Measurements from ENCODE around the gene CEP164.

Gene CEP164

DNA sequence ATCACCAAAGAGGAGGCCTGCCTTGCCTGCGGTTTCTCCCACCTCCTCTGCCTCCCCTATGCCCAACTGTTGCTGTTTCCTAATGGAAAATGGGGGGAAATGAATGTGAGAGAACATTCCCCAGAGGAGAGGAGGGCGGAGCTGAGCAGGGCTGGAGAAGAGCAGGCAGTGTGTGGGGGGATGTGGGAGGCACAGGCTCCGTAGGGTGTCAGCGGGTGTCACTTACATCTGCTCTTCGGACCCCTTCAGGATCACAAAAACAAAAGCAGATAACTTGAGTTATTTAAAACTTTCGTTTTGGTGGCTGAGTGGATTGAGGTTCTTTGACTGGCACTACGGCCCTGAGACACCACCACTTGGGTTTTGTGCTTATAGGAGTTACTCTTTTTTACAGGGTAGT is 93.8 kb downstream of the CEP164 start:
- no peak for DNase-seq (ENCODE audit: low spot score)

DNA sequence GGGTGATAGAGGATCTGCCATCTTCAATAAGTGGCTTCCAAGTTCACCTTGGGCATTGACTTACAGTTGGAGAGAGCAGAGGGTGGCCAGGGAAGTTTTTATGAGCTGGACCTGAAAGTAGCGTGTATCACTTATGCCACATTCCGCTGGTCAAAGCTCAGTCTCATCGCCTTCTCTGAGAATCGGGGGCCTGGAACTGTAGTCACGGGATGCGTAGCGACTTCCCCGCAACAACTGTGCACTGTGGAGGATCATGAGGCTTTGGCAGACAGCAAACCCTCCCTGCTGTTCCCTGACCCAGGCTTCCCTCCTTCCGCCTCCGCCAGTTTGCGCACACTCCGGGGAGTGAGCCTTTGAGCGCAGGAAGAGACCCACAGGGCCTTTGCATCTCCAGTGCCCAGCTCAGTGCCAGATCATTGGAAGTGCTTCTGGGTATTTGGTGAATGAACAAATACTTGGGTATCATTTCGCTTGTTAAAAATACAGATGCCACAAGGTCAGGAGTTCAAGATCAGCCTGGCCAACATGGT is 95.5 kb downstream of the CEP164 start:
- DNase-seq (ENCODE audit: low spot score), result no peak

DNA sequence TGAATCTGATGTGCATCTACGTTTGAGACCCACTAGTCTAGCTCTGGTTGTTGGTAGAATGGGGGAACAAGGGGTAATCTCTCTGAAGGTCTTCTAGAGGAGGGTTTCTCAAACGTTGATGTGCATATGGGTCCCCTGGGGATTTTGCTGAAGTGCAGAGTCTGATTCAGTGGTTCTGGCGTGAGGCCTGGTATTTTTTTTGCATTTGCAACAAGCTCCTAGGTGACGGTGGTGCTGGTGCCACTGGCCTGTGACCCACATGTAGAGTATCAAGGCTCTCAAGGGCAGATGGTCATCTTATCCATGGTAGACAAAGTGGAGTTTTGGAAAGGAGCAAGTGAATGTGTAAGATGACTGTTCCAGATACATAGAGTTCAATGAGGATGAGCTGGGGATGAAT is 97.1 kb downstream of the CEP164 start:
- peak; percentile 60 for DNase-seq (ENCODE audit: low spot score)

DNA sequence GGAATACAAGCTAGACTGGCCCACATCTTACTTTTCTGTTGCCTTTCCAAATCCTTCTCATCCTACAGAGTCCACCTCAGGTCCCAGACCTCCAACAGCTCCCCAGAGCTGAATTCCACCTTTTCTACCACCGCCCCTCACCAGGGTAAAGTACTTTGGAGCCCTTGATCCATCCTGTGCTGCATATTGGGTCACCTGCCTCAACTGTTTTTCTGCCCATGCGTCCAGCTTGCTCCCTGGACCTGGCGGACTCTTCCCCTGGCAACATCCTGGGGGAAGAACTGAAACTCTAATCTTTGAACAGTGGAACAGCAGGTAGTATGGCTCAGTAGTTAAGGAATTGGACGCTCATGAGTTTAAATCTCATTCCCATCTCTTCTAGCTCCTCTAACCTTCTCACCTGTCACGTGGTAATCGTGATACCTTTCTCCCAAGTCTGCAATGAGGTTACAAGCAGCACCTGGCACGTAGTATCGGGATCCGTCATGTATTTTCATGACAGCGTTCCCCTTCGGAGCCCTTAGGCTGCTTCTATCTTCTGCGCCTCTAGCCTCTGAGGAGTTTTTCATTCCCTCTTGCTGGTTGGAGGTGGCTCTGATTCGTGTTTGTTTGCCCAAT is 98.1 kb downstream of the CEP164 start:
- no peak for DNase-seq (ENCODE audit: low spot score)

DNA sequence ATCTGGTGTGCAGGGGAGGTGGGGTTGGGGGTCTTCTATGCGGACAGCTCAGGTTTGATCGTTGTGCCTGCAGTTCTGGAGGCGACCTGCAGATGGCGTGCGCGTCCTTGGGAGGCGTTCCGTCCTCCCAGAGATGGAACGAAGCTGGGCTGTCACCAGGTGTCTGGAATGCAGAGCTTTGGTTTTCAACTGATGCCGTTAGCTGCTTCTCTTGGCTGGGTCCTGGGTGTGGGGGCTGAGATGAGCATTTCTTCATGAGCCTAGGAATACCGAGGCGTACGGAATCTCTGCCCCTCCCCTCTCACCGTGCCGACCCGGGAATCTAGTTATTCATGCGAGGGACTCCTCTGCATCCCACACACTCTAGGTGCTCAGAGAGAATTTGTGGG is 98.6 kb downstream of the CEP164 start:
- peak; percentile 84 for DNase-seq (ENCODE audit: low spot score)

DNA sequence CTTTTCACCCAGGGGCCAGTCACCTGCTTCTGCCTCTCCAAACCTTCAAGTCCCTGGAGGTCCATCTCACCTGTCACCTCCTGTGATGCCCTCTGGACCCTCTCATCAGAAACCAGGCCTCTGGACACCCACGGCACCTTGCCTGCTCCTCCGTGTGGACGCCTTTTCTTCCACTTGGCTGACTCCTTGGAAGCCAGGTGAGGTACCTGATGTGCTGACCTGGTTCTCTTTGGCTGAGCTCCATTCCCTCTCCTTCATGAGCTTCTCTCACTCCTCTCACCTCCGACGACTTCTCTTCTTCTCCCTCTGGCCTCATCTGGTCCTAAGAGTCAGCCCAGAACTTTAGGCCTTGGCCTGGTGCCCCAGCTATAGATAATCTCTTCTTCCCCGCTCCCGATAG is 99.3 kb downstream of the CEP164 start:
- no peak for DNase-seq (ENCODE audit: low spot score)

DNA sequence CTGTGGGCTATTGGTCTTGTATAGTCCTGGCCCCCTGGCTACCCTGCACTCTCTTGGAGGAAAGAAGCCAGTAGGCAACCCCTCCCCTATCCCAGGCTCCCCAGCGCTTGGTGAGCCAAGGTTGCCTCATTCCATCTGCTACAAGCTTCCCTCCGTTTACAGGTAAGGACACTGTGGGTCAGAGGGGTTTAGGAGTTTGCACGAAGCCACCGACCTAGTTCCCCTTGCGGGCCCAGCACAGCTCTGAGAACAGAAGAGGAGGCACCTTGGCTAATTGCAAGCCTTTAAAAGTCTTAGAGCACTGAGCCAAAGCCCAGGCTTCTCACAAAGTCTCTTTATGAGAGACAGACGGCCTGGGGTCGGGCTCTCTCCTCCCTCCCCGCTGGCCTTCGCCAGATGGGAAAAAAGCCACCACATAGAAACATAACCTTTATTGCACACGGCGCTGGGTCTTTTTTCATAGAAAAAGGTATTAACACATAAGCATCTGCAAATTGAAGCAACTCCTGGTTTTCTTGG is 99.8 kb downstream of the CEP164 start:
- DNase-seq (ENCODE audit: low spot score), result no peak

DNA sequence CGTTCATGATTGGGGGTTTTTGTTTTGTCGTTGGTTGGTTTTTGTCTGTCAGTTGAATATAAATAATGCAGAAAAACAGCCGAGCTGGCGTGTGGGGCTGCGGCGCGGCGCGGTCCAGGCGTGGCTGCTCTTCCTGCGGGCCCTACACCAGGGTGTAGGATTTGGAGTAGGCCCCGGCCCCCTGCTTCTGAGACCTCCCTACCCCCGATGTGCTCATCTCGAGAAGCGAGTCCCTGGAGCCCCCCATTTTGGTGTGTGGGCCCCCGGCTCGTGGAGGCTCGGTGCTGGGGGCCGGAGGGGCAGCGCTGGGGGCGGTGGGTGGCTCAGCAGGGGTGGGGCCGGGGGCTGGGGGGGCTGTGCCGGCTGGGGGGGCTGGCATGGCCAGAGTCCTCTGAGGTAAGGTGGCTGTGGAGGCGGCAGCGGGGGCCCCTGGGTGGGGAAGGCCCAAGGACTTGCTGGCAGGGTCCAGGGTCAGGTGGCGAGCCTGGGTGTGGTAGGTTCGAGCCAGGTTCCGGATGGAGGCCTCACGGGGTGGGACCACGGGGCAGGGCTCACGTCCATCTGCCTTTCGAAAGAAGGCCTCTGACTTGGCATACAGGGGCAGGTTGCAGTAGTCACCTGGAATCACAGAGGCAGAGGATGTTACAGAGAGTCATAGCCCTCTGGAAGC is 100.7 kb downstream of the CEP164 start:
- no peak for DNase-seq (ENCODE audit: low spot score)

DNA sequence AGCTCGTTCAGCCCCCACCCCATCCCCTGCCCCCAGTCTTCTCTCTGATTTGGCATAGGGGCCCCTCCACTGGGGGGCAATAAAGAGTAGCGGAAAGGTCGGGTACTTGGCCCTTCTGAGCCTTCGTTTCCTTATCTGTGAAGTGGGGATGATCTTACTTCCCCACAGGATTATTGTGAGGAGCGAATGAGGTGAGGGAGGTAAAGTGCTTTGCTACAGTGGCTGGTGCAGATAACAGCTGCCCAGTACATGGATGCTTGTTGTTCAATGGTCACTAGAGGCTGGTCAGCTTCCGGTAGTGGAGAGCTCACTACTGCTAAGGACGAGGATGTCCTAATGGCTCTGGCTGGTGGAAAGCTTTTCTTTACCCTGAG is 101.2 kb downstream of the CEP164 start:
- DNase-seq (ENCODE audit: low spot score), result no peak

DNA sequence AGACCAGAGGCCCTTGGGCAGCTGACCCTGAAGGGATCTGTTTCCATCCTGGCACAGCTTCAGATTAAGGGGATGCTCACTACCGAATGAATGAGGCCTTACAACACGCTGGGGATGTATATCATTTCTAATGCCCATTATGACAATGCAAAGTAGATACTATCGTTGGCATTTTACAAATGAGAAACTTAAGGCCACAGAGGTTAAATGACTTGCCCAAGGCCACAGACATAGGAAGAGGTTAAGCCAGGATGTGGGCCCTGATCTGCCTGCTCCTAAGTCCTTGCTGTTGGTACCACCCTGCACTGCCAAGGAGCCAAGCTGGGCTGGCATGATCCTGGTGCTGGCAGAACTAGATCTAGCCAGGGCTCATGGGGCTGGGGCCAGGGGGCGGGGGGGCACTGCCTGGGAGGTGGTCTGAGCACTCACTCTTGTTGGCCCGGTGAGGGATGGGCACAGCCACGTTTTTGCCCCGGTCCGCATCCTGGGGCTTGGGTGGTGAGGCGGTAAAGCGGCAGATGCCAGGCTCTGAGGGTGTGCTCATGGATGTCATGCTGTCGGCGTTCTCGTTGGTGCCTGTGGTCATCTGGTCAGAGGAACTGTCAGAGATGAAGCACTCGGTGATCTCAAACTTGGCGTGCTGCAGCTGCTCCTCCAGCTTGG is 102.8 kb downstream of the CEP164 start:
- DNase-seq (ENCODE audit: low spot score), result no peak

DNA sequence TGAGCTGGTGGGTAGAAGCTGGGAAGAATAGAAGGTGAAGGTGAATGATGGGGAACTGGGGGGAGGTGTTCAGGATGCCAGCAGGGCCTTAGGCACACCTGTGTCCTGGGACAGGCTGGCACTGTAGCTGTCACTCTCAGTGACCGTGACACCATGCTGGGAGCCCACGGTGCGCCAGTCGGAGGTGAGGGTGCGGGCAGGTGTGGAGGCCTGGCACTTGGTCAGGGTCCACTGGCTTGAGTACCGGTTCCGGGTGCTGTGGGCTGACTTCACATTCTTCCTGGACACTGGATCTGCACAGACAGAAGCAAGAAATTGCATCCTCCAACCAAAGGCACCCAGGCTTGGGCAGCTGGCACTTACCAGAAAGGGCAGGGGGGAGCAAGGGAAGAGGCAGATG is 103.8 kb downstream of the CEP164 start:
- DNase-seq (ENCODE audit: low spot score), result no peak

DNA sequence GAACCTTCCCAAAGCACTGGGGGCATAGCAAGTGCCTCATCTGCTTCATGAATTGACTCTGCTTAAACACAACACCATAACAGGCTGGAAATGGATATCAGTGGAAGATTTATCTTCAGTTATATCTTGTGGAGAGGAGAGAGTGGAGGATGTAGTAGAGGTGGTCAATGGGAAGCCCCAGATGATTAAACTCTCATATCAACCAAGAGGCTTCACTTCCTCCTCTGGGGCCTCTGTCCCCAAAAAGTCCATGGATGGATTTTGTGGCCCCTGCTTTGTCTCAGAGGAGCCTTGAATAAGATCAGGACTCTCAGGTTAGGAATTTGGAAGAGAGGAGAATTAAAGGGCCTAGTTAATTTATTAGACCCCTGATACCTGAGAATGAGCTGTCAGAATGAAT is 106.1 kb downstream of the CEP164 start:
- DNase-seq (ENCODE audit: low spot score), result no peak

DNA sequence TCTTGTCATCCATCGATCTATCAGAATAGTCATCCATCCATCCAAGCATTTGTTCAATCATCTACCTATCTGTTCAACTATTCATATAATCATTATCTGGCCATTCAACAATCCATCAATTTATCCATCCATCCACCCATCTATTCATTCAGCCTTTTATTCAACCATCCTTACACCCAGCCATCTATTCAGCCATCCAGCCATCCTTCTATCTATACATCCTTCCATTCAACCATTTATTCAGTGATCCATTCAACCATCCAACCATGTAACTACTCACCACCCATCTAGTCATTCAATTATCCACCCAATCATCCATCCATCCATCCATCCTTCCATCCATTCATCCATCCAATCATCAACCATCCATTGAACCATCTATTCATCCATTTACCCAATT is 106.8 kb downstream of the CEP164 start:
- no peak for DNase-seq (ENCODE audit: low spot score)

DNA sequence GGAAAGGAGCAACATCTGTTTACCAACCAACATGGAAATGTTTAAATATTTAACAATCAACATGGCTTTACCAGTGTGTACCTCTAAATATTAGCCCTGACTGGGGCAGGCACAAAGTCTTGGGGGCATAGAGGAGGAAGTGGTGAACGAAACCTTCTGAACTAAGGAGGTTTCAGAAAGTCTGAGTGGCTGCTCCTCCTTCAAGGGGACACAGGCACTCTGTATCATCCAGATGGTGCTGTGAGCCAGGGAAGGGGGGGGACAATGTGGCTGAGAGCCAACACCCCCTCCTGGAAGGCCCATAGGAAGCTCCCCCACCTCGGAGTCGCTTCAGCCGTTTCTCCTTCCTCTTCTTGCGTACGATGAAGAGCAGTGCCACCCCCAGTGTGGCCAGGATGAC is 107.7 kb downstream of the CEP164 start:
- DNase-seq (ENCODE audit: low spot score), result no peak

DNA sequence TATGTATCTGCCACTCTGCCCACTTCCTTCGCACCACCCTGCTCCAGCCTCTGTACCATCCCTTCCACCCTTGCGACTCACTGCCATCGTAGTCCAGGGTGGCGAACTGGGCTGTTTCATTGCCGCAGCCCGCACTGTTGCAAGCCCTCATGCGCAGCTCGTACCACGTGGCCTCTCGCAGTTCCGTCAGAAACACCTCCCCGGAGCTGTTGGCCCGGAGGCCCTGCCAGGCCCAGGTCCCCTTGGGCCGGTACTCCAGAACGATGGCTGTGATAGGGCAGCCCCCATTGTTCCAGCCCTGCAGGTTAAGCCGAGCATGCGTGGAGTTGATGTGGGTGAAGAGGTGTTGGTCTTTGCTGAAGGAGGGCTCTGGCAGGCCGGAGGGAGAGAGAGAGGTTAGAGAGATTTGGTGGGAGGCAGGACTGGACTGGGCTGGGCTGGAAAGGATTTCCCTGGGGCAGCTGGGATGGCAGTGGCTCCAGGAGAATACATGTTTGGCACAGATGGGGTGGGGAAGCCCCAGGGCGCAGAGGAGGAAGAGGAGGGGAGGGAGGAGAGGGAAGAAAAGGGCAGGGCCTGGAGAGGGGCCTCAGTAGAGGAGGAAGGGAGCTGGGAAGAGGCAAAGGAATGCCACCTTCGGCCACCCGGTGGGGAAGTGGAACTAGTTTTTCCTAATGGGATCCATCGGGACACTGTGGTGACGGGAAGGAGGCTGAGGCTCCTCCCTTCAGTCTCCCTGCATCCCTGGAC is 109.6 kb downstream of the CEP164 start:
- DNase-seq (ENCODE audit: low spot score), result no peak

DNA sequence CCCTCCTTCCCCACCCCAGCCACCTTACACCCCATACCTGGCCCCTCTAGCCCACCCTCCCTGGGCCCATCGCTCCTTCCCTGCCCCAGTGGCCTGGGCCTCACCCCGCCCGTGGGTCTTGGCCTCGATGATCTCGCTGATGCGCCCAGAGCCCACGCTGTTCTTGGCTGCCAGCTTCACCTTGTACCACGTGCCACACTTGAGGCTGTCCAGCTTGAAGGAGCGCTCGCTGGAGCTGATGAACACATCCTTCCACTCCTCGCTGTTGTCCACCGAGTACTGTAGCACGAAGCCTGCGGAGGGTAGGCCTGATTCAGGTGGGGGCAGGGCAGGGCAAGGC is 110.1 kb downstream of the CEP164 start:
- DNase-seq (ENCODE audit: low spot score), result no peak

DNA sequence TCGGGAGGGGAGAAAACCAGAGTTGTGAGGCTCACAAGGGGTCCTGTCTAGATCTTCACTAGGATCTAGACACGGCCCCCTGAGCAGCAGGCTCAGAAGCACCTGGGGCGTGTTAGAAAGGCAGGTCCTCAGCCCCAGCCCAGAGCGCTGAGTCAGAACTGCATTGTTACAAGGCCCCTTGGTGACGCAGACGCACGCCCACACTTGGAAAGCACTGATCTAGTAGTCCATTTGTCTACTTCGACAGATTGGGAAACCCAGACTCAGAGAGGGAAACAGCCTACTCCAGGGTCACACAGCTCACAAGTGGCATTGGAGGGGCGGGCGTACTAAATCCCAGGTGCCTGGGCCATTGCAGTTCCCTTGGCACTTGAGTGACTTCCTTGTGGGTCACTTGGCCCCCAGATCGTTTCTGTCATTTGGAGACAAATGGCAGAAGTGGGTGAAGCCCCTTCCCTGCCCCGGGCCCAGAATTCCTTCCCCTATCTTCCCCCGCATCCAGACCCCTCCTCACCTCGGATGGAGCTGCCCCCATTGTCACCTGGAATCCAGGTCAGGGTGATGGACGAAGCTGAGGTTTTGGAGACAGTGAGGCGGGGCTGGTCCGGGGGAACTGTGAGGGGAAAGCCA is 110.8 kb downstream of the CEP164 start:
- DNase-seq (ENCODE audit: low spot score), result no peak

DNA sequence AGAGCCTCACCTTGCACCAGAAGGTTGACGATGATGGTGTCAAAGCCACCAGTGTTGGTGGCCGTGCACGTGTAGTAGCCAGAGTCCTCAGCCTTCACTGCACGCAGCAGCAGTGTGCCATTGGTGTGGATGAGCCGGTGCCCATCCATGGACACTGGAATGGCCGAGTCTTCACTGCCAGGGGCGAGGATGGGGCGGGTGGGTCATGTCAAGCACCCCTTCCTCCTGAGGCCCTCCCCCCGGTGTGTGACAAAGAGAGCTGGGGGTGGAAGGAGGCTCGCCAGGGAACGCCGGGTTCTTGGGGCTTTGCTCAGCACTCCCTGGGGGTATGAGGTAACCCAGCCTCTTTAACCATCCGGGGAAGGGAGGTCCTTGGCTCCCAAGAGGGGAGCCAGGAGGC is 111.6 kb downstream of the CEP164 start:
- DNase-seq (ENCODE audit: low spot score), result no peak

DNA sequence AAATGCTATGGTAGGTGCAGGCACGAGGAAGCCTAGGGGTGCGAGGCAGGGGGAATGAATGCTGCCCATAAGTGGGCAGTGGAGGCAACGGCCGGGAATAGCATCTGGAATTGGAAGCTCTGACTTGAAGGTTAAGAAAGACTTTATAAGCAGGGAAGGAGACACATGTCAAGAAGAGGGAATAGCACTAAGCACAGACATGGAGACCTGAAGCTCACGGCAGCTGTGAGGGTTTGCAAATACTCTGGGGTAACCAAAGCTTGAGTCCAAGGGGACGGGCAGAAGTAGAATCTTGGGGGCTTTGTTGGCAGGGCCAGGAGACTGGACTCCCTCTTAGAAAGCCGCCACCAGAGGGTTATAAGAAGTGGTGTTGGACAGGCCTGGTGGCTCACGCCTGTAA is 112.6 kb downstream of the CEP164 start:
- DNase-seq (ENCODE audit: low spot score), result no peak

DNA sequence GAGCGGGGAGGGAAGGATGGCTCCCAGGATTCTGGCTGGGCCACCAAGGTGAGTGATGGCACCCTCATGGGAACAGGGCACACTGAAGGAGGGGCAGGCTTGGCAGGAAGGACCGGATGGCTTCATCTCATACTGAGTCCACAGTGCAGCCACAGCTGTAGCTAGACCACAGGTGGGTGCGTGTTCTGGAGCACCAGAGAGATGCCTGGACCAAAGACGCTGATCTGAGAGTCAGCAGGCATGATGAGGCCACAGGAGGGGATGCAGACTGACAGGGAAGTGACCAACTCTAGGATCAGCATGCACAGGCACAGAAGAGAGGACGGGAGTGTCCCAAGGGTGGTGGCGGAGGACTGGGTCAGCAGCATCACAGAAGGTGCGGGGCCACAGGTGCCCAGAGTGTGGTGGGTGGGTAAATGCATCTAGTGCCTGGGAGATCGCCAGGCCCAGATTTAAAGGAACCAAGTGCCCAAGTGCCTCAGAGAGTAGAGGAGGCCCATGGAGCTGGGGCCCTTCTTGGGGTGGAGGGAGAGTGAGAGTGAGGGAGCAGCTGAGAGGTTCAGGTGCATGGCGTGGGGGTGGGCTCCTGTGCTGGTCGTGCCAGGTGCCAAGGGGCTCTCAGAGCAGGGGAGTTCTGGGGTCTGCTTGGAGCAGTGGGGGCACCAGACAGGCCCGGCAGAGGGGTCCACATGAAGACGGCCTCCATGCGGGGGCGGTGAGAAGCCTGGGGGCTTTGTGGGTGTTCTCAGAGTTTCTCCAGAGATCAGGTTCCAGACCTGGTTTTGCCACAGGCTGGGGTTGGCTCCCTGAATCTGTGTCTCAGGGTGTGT is 113.7 kb downstream of the CEP164 start:
- no peak for DNase-seq (ENCODE audit: low spot score)
